Naive thymus-derived CD4-positive, alpha-beta T cell (primary cell): ENCODE data around the gene GTPBP3. TPM values are rescaled to one million over a fixed set of nuclear protein-coding genes. Genes with fewer than 3 reads are reported as not detected.

Experiments
- ATAC-seq: fragments of 150-1000 bp; cut with Tn5 transposase; 2 replicates; pipeline ENCODE4 v1.10.0; 2021; ENCODE audit warnings: mild to moderate bottlenecking, moderate library complexity
- CTCF ChIA-PET: fragments of 350-600 bp; sonication (Branson Sonifier 250); formaldehyde crosslinking; loops from one replicate; lab custom pipeline; 2021; ENCODE audit warnings: antibody characterized with exemption; lab: Charles Lee
- POLR2A ChIA-PET: fragments of 350-600 bp; sonication (Branson Sonifier 250); formaldehyde crosslinking; loops from one replicate; lab custom pipeline; 2021; ENCODE audit warnings: antibody characterized with exemption, inconsistent platforms; lab: Charles Lee
- DNase-seq, 9 donors: peaks; one replicate each; pipeline versions ENCODE4 v3.0.0 to v3.0.0-alpha.2; 2020 to 2022; ENCODE audit warnings: mixed read lengths in 1 of 9
- H3K27ac ChIP-seq: one replicate; pipeline ENCODE4 v1.7.0; 2013; ENCODE audit warnings: mild to moderate bottlenecking, low read depth, low read length, moderate library complexity
- H3K27me3 ChIP-seq, 2 donors: one replicate each; pipeline ENCODE4 v1.7.0; 2013; ENCODE audit warnings: low read length in 2 of 2, mild to moderate bottlenecking in 2 of 2, moderate library complexity in 2 of 2; ENCODE audit not compliant: control insufficient read depth in 2 of 2, insufficient read depth in 2 of 2
- H3K36me3 ChIP-seq, 3 experiments: 1 replicate in 2 of 3; 2 replicates in 1 of 3; pipeline ENCODE4 v1.7.0; 2013; ENCODE audit warnings: low read length in 3 of 3, mild to moderate bottlenecking in 3 of 3, moderate library complexity in 1 of 3; ENCODE audit not compliant: insufficient read depth in 3 of 3, control insufficient read depth in 2 of 3
- H3K4me1 ChIP-seq, 2 donors: one replicate each; pipeline ENCODE4 v1.7.0; 2013; ENCODE audit warnings: low read length in 2 of 2, mild to moderate bottlenecking in 2 of 2, moderate library complexity in 1 of 2; ENCODE audit not compliant: control insufficient read depth in 2 of 2, insufficient read depth in 2 of 2
- H3K4me3 ChIP-seq: 2 replicates; pipeline ENCODE4 v1.7.0; 2013; ENCODE audit warnings: mild to moderate bottlenecking, low read length
- H3K9me3 ChIP-seq, 3 experiments: 1 replicate in 2 of 3; 2 replicates in 1 of 3; pipeline ENCODE4 v1.7.0; 2013; ENCODE audit warnings: low read length in 3 of 3; ENCODE audit not compliant: control insufficient read depth in 2 of 3
- H3K27ac Mint-ChIP-seq, 9 donors: one replicate each; pipeline ENCODE4 v1.8.0; 2020 to 2022; ENCODE audit warnings: mixed read lengths in 9 of 9, mild to moderate bottlenecking in 8 of 9, moderate library complexity in 5 of 9, inconsistent platforms in 2 of 9
- H3K27me3 Mint-ChIP-seq, 5 donors: one replicate each; pipeline ENCODE4 v1.8.0; 2021 to 2022; ENCODE audit warnings: mixed read lengths in 5 of 5, mild to moderate bottlenecking in 1 of 5
- H3K36me3 Mint-ChIP-seq, 5 donors: one replicate each; pipeline ENCODE4 v1.8.0; 2020 to 2022; ENCODE audit warnings: mixed read lengths in 5 of 5, mild to moderate bottlenecking in 3 of 5, inconsistent platforms in 1 of 5
- H3K4me1 Mint-ChIP-seq, 7 donors: one replicate each; pipeline ENCODE4 v1.8.0; 2020 to 2022; ENCODE audit warnings: mixed read lengths in 7 of 7, mild to moderate bottlenecking in 3 of 7, inconsistent platforms in 1 of 7
- H3K4me3 Mint-ChIP-seq, 10 donors: one replicate each; pipeline ENCODE4 v1.8.0; 2020 to 2022; ENCODE audit warnings: mild to moderate bottlenecking in 10 of 10, mixed read lengths in 10 of 10, moderate library complexity in 6 of 10, inconsistent platforms in 2 of 10
- H3K9me3 Mint-ChIP-seq, 11 donors: one replicate each; pipeline ENCODE4 v1.8.0; 2020 to 2022; ENCODE audit warnings: mixed read lengths in 11 of 11, mild to moderate bottlenecking in 4 of 11, inconsistent platforms in 1 of 11, moderate library complexity in 1 of 11
- intact Hi-C, 2 donors: fragments of 100-400 bp; cut with micrococcal nuclease; formaldehyde crosslinking; loops; one replicate each; pipeline ENCODE4 v1.15.1; 2023
- polyA plus RNA-seq, 2 donors: library from polyadenylated mRNA; unstranded; fragments of 300-500 nt; fragmentation: Illumina TruSeq; gene quantifications; one replicate each; pipeline ENCODE4 v1.2.3, GENCODE V29; 2021
- total RNA-seq, 6 experiments: library from RNA in 5 of 6; stranded (reverse) in 5 of 6; gene quantifications; 1 replicate in 5 of 6; 2 replicates in 1 of 6; pipeline ENCODE4 v1.2.3 and lab custom pipeline; 2021 to 2026

Gene GTPBP3
- total and polyA plus RNA-seq, 7 experiments from 2014 or later, result 5.1 to 59.8 (median 36.8) TPM

- peaks cover 0 to 12% (median 0%) of the 10 kb centered on the region in 5 donors for H3K27me3 Mint-ChIP-seq
- H3K4me1 Mint-ChIP-seq, result peaks cover 11 to 31% (median 19%) of the 10 kb centered on the region in 7 donors
- peak overlapping the region; percentile 71 for H3K4me3 ChIP-seq
- H3K9me3 Mint-ChIP-seq, result peaks cover 0 to 3% (median 0%) of the 10 kb centered on the region in 11 donors
- intact Hi-C loops, result loop anchor here in 1 of 2 donors (1.0 to 2.0 kb wide), 5 partner anchors 9 to 36 kb away; partner anchors contain the start of genes DDA1, GTPBP3 and MRPL34
- POLR2A ChIA-PET, result interaction anchor here (0.6 to 1.9 kb wide), 6 partner anchors 20 to 102 kb away, joined by 3 to 17 read pairs (median 4); partner anchors contain the start of genes DDA1 and MRPL34
- CTCF ChIA-PET, result interaction anchor here (0.6 kb wide), 1 partner anchor 14 kb away, joined by 4 read pairs; no protein-coding TSS in a partner anchor
- no peaks in the 10 kb centered on the region for H3K27me3 ChIP-seq
- peak overlapping the region in 3 of 9 donors; percentile 39 to 74 (median 52) for H3K27ac Mint-ChIP-seq
- peaks cover 6 to 9% of the 10 kb centered on the region in 2 donors for H3K4me1 ChIP-seq
- H3K36me3 ChIP-seq, result peaks cover 0 to 4% (median 0%) of the 10 kb centered on the region in 3 experiments
- peak overlapping the region; percentile 84 for H3K27ac ChIP-seq
- H3K4me3 Mint-ChIP-seq, result peak overlapping the region; percentile 48 to 85 (median 72)
- peak in 5 of 9 donors; percentile 37 to 50 (median 43) for DNase-seq
- ATAC-seq, result peak; percentile 38
- H3K9me3 ChIP-seq, result no peaks in the 10 kb centered on the region
- peaks cover 0 to 17% (median 3%) of the 10 kb centered on the region in 5 donors for H3K36me3 Mint-ChIP-seq
These were observed 8.6 kb upstream of the GTPBP3 start for GRCh38 chr19:17328517-17329365.

DNA sequence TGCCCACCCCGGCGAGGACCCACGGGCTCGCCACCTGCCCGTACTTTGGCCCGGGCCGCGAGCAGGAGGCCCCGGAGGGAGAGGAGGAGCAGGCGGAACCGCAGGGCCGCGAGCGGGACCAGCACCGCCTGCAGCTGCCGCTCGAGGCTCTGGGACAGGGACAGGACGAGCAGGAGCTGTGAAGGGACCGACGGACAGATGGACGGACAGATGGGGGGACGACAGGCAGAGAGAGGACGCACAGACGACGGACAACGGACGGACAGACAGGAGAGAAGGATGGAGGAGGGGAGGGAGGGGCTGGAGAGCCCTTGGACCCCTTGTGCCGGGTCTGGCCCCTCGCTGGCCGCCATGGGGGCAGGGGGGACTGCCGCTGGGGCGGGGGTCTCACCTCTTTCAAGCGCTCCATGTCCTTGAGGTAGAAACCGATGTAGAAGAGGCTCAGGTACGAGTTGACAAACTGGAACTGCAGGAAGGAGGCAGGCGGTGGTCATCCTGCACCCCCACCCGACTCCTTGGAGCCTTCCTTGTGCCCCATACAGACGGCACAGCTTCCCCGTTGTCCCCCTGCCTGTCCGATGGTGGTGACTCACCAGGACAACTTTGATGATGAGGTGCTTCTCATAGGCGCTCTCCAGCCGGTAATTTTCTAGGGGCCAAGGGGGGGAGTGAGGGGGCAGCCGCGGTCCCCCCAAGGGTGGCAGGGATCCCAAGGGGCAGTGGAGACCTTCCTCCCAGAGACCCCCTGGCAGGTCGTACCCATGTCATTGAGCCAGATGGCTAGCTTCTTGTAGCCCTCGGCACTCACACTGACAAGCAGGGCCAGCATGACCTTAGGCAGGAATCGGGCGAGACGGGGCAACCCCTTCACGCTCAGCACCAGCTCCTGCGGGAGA is 7.7 kb upstream of the GTPBP3 start:
- H3K27ac ChIP-seq, result peak overlapping the region; percentile 84
- peaks cover 17 to 36% (median 22%) of the 10 kb centered on the region in 7 donors for H3K4me1 Mint-ChIP-seq
- DNase-seq (no peak), ATAC-seq (no peak)
- H3K27me3 ChIP-seq, result no peaks in the 10 kb centered on the region
- peak overlapping the region in 2 of 9 donors; percentile 12 to 19 for H3K27ac Mint-ChIP-seq
- CTCF ChIA-PET, result interaction anchor here (0.6 kb wide), 1 partner anchor 132 kb away, joined by 3 read pairs; no protein-coding TSS in a partner anchor
- H3K9me3 Mint-ChIP-seq, result peaks cover 0 to 3% (median 0%) of the 10 kb centered on the region in 11 donors
- peak overlapping the region; percentile 18 to 85 (median 68) for H3K4me3 Mint-ChIP-seq
- H3K9me3 ChIP-seq, result no peaks in the 10 kb centered on the region
- intact Hi-C loops, result loop anchor here in 1 of 2 donors (2.0 kb wide), 1 partner anchor 17 kb away; no protein-coding TSS in a partner anchor
- peaks cover 11 to 13% of the 10 kb centered on the region in 2 donors for H3K4me1 ChIP-seq
- peak overlapping the region; percentile 33 for H3K4me3 ChIP-seq
- peaks cover 0 to 4% (median 0%) of the 10 kb centered on the region in 3 experiments for H3K36me3 ChIP-seq
- POLR2A ChIA-PET, result interaction anchor here (0.5 to 1.9 kb wide), 7 partner anchors 10 to 420 kb away, joined by 3 to 17 read pairs (median 3); partner anchors contain the start of genes DDA1 and MRPL34
- peaks cover 0 to 12% (median 0%) of the 10 kb centered on the region in 5 donors for H3K27me3 Mint-ChIP-seq
- H3K36me3 Mint-ChIP-seq, result peaks cover 0 to 20% (median 3%) of the 10 kb centered on the region in 5 donors

DNA sequence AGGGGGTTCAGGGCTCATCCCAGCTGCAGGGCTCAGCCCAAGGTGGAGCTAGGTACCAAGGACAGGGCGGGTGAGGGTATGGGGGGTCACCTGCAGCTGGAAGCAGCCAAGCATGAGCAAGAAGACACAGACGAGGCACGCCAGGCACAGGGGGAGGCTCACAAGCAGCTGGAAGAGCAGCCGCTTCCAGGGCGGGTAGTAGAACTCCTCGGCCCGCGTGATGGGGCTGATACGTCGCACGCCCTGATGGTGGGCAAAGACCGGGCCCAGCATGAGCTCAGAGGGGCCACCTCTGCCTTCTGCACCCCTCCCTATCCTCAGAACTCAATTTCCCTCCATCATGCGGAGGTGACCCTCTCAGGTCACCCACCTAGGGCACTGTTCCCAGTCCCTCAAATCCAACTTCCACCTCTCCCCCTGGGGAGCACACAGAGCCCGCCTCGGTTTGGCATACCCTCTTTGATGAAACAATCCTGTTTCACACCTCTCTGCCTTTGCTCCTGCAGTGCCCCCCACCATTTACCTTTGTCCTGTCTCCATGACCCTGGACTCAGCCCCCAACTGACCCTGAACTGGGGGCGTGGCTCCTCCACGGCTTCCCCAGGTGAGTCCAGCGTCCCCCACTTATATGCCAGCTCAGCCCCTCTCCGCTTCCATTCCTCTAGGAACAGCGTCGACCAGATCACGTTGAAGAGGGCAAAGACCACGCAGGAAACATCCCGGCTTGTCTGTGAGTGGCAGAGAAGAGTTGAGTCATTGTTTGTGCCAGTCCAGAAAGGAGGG is 6.9 kb upstream of the GTPBP3 start:
- H3K4me1 ChIP-seq, result peaks cover 17 to 18% of the 10 kb centered on the region in 2 donors

DNA sequence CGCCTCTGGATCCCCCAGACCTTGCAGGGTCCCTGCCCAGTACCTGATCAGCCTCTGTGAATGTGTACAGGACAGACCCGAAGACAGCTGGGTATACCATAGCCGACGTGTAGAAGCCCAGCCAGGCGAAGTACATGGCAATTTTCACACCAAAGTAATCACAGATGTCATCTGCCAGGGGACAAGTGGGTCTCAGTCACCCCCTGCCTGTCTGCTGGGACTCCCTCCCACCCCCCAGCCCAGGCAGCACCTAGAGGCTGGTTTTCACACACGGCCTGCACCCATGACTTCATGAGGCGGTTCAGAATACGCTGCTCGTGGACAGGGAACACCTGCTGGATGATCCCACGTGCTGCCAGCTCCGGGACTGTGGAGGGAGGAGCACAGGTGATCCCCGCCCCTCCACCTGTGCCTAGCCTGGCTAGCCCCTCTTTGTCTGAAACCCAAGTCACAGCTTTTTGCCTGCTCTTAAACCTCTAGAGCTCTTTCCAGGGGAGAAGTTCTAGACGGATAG is 6.3 kb upstream of the GTPBP3 start:
- POLR2A ChIA-PET, result interaction anchor here (1.1 to 6.3 kb wide), 2 partner anchors 22 to 23 kb away, joined by 3 to 56 read pairs; partner anchors contain the start of genes DDA1 and MRPL34
- CTCF ChIA-PET, result no interaction called here

More for the DNA sequence above, 6.9 kb upstream of the GTPBP3 start:
- H3K27ac Mint-ChIP-seq, result peak overlapping the region in 4 of 9 donors; percentile 12 to 38 (median 28)
- CTCF ChIA-PET, result interaction anchor here (0.6 kb wide), 1 partner anchor 132 kb away, joined by 3 read pairs; no protein-coding TSS in a partner anchor
- Histone ChIP-seq H3K27me3 (no peaks in the 10 kb centered on the region), H3K4me3 (no peak overlapping the region), H3K9me3 (no peaks in the 10 kb centered on the region), H3K27ac (no peak overlapping the region), H3K36me3 (peaks cover 0 to 4% (median 0%) of the 10 kb centered on the region in 3 experiments)
- POLR2A ChIA-PET, result interaction anchor here (0.5 to 1.9 kb wide), 4 partner anchors 9 to 419 kb away, joined by 3 to 6 read pairs (median 3); partner anchors contain the start of gene DDA1
- intact Hi-C loops, result no loop called here
- H3K4me1 Mint-ChIP-seq, result peaks cover 21 to 45% (median 28%) of the 10 kb centered on the region in 7 donors
- ATAC-seq (no peak), DNase-seq (no peak)
- H3K36me3 Mint-ChIP-seq, result peaks cover 0 to 20% (median 3%) of the 10 kb centered on the region in 5 donors
- H3K27me3 Mint-ChIP-seq, result peaks cover 0 to 12% (median 0%) of the 10 kb centered on the region in 5 donors
- peaks cover 0 to 3% (median 0%) of the 10 kb centered on the region in 11 donors for H3K9me3 Mint-ChIP-seq
- H3K4me3 Mint-ChIP-seq, result peak overlapping the region; percentile 39 to 85 (median 65)

DNA sequence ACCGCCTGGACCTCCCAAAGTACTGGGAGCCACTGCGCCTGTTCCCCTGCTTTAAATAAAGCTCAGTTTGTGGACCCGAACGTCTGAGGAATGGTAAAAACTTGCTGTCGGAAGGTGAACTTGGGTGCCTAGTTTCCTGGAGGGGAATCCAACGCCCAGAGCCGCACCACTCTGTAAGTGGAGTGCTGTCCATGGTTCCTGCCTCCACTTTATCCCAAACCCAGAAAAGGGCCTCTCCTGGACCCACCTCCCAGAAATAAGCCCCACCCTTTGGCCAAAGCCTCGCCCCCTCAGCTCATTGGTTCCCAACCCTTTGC is 5.0 kb upstream of the GTPBP3 start:
- H3K27ac Mint-ChIP-seq, result peak overlapping the region in 2 of 9 donors; percentile 51 to 62
- intact Hi-C loops, result no loop called here
- peaks cover 18 to 20% of the 10 kb centered on the region in 2 donors for H3K4me1 ChIP-seq
- DNase-seq (no peak), ATAC-seq (no peak)
- H3K4me3 ChIP-seq, result no peak overlapping the region
- no peak overlapping the region for H3K27ac ChIP-seq
- peaks cover 0 to 12% (median 0%) of the 10 kb centered on the region in 5 donors for H3K27me3 Mint-ChIP-seq
- H3K27me3 ChIP-seq, result no peaks in the 10 kb centered on the region
- peaks cover 0 to 20% (median 0%) of the 10 kb centered on the region in 5 donors for H3K36me3 Mint-ChIP-seq
- H3K4me3 Mint-ChIP-seq, result peak overlapping the region in 2 of 10 donors; percentile 33 to 69
- ChIA-PET POLR2A (interaction anchor here (0.5 to 6.3 kb wide), 3 partner anchors 12 to 25 kb away, joined by 3 to 56 read pairs (median 6); partner anchors contain the start of genes DDA1 and MRPL34), CTCF (interaction anchor here (1.3 to 1.9 kb wide), 2 partner anchors 10 to 40 kb away, joined by 5 to 6 read pairs; no protein-coding TSS in a partner anchor)
- H3K9me3 ChIP-seq, result no peaks in the 10 kb centered on the region
- H3K9me3 Mint-ChIP-seq, result peaks cover 0 to 3% (median 0%) of the 10 kb centered on the region in 11 donors
- H3K4me1 Mint-ChIP-seq, result peaks cover 26 to 56% (median 36%) of the 10 kb centered on the region in 7 donors
- H3K36me3 ChIP-seq, result peaks cover 0 to 4% (median 0%) of the 10 kb centered on the region in 3 experiments

More for the DNA sequence above, 6.3 kb upstream of the GTPBP3 start:
- no peak overlapping the region for H3K27ac ChIP-seq
- Mint-ChIP-seq H3K27me3 (peaks cover 0 to 12% (median 0%) of the 10 kb centered on the region in 5 donors), H3K4me1 (peaks cover 21 to 49% (median 29%) of the 10 kb centered on the region in 7 donors), H3K36me3 (peaks cover 0 to 20% (median 0%) of the 10 kb centered on the region in 5 donors), H3K27ac (peak overlapping the region in 3 of 9 donors; percentile 28 to 38 (median 36)), H3K4me3 (peak overlapping the region in 4 of 10 donors; percentile 49 to 77 (median 64)), H3K9me3 (peaks cover 0 to 3% (median 0%) of the 10 kb centered on the region in 11 donors)
- DNase-seq, result no peak
- ATAC-seq, result no peak
- peaks cover 17 to 18% of the 10 kb centered on the region in 2 donors for H3K4me1 ChIP-seq
- H3K36me3 ChIP-seq, result peaks cover 0 to 4% (median 0%) of the 10 kb centered on the region in 3 experiments
- H3K27me3 ChIP-seq, result no peaks in the 10 kb centered on the region
- no peak overlapping the region for H3K4me3 ChIP-seq
- intact Hi-C loops, result no loop called here
- H3K9me3 ChIP-seq, result no peaks in the 10 kb centered on the region
